Astrocyte (in vitro differentiated cells and primary cell): ENCODE data around the gene PVALEF. TPM values are rescaled to one million over a fixed set of nuclear protein-coding genes. Genes with fewer than 3 reads are reported as not detected.
A peak's percentile ranks its signal among the peaks of the same experiment; 100 is the strongest.

Source experiments
- DNase-seq: peaks from one replicate; pipeline ENCODE4 v3.0.0-alpha.2; 2010; ENCODE audit warnings: low read depth
- FAIRE-seq: peaks from 2 replicates; lab custom pipeline; 2011; peaks lifted over from hg19 to GRCh38; lab: Jason Lieb, UNC
- H2AFZ ChIP-seq: 2 replicates; pipeline ENCODE4 v1.6.0; 2012; ENCODE audit warnings: low read depth, low read length, inconsistent platforms
- H3K27ac ChIP-seq: 2 replicates; pipeline ENCODE4 v1.5.1; 2011; ENCODE audit warnings: low read depth, low read length, inconsistent platforms
- H3K27me3 ChIP-seq: 2 replicates; pipeline ENCODE4 v1.6.0; 2011; ENCODE audit warnings: low read length, inconsistent platforms; ENCODE audit not compliant: insufficient read depth
- H3K36me3 ChIP-seq: 2 replicates; pipeline ENCODE4 v1.5.1; 2011; ENCODE audit warnings: low read length, inconsistent platforms; ENCODE audit not compliant: insufficient read depth
- H3K4me1 ChIP-seq: 2 replicates; pipeline ENCODE4 v1.5.1; 2011; ENCODE audit warnings: low read length, inconsistent platforms; ENCODE audit not compliant: insufficient read depth
- H3K4me2 ChIP-seq: 2 replicates; pipeline ENCODE4 v1.6.0; 2012; ENCODE audit warnings: low read length, inconsistent platforms
- H3K4me3 ChIP-seq: 2 replicates; pipeline ENCODE4 v1.5.1; 2011; ENCODE audit warnings: low read depth, mild to moderate bottlenecking, low read length, inconsistent platforms; ENCODE audit not compliant: insufficient read depth
- H3K79me2 ChIP-seq: 2 replicates; pipeline ENCODE4 v1.6.0; 2012; ENCODE audit warnings: mild to moderate bottlenecking, low read length, inconsistent platforms; ENCODE audit not compliant: insufficient read depth
- H3K9ac ChIP-seq: 2 replicates; pipeline ENCODE4 v1.6.0; 2012; ENCODE audit warnings: mild to moderate bottlenecking, low read length, inconsistent platforms
- H3K9me3 ChIP-seq: 2 replicates; pipeline ENCODE4 v1.5.1; 2012; ENCODE audit warnings: low read depth, mild to moderate bottlenecking, low read length, inconsistent platforms; ENCODE audit not compliant: insufficient read depth
- H4K20me1 ChIP-seq: 2 replicates; pipeline ENCODE4 v1.6.0; 2012; ENCODE audit warnings: low read length, inconsistent platforms; ENCODE audit not compliant: insufficient read depth
- H3K27ac Mint-ChIP-seq: one replicate; pipeline ENCODE4 v1.8.0; 2021; ENCODE audit warnings: mild to moderate bottlenecking, mixed read lengths; ENCODE audit not compliant: unreplicated experiment
- H3K27me3 Mint-ChIP-seq: one replicate; pipeline ENCODE4 v1.8.0; 2021; ENCODE audit warnings: low read depth, mixed read lengths; ENCODE audit not compliant: unreplicated experiment
- H3K36me3 Mint-ChIP-seq: one replicate; pipeline ENCODE4 v1.8.0; 2021; ENCODE audit warnings: low read depth, mixed read lengths; ENCODE audit not compliant: unreplicated experiment
- H3K4me1 Mint-ChIP-seq: one replicate; pipeline ENCODE4 v1.8.0; 2021; ENCODE audit warnings: low read depth, mixed read lengths; ENCODE audit not compliant: unreplicated experiment
- H3K4me3 Mint-ChIP-seq: one replicate; pipeline ENCODE4 v1.8.0; 2021; ENCODE audit warnings: mild to moderate bottlenecking, moderate library complexity, mixed read lengths; ENCODE audit not compliant: unreplicated experiment
- H3K9me3 Mint-ChIP-seq: one replicate; pipeline ENCODE4 v1.8.0; 2021; ENCODE audit warnings: mild to moderate bottlenecking, mixed read lengths; ENCODE audit not compliant: unreplicated experiment
- CTCF ChIP-seq: IDR thresholded peaks from 2 replicates; pipeline ENCODE4 v1.5.1; 2011; ENCODE audit warnings: low read depth, mild to moderate bottlenecking, inconsistent platforms, low read length, moderate library complexity; ENCODE audit not compliant: insufficient read depth
- EZH2 ChIP-seq: IDR thresholded peaks from 2 replicates; pipeline ENCODE4 v1.6.1; 2012; ENCODE audit warnings: mild to moderate bottlenecking, low read length, inconsistent platforms; ENCODE audit not compliant: insufficient read depth
- total RNA-seq: library from RNA; stranded (reverse); gene quantifications from 2 replicates; pipeline ENCODE4 v1.2.1, GENCODE V29; 2021

PVALEF gene
- total RNA-seq, 1 donor from 2014 or later = not detected

GRCh38 chr17:81140695-81141094 lies 24.6 kb upstream of the PVALEF start:
- Histone ChIP-seq H3K9ac (no peak overlapping the region), H3K4me3 (no peak overlapping the region), H3K4me1 (no peaks in the 10 kb centered on the region), H3K9me3 (peaks cover 3% of the 10 kb centered on the region), H4K20me1 (peaks cover 4% of the 10 kb centered on the region), H2AFZ (no peak overlapping the region), H3K27me3 (no peaks in the 10 kb centered on the region), H3K27ac (no peak overlapping the region), H3K79me2 (no peaks in the 10 kb centered on the region), H3K4me2 (no peak overlapping the region), H3K36me3 (no peaks in the 10 kb centered on the region)
- FAIRE-seq (no peak), DNase-seq (no peak)
- Mint-ChIP-seq H3K4me3 (no peak overlapping the region), H3K4me1 (no peaks in the 10 kb centered on the region), H3K27me3 (peaks cover 7% of the 10 kb centered on the region), H3K36me3 (no peaks in the 10 kb centered on the region), H3K9me3 (peaks cover 2% of the 10 kb centered on the region), H3K27ac (no peak overlapping the region)
- no peak for TF ChIP-seq EZH2
- no peak for TF ChIP-seq CTCF

- Histone ChIP-seq H3K79me2 (no peaks in the 10 kb centered on the region), H2AFZ (peak overlapping the region; percentile 20), H3K27ac (no peak overlapping the region), H3K9me3 (peaks cover 3% of the 10 kb centered on the region), H3K27me3 (no peaks in the 10 kb centered on the region), H3K4me3 (no peak overlapping the region), H3K36me3 (no peaks in the 10 kb centered on the region), H3K4me2 (no peak overlapping the region), H3K9ac (no peak overlapping the region), H3K4me1 (no peaks in the 10 kb centered on the region), H4K20me1 (peaks cover 4% of the 10 kb centered on the region)
- Mint-ChIP-seq H3K27ac (no peak overlapping the region), H3K27me3 (peaks cover 10% of the 10 kb centered on the region), H3K9me3 (peaks cover 2% of the 10 kb centered on the region), H3K4me3 (no peak overlapping the region), H3K36me3 (no peaks in the 10 kb centered on the region), H3K4me1 (no peaks in the 10 kb centered on the region)
- no peak for FAIRE-seq
- TF ChIP-seq CTCF = peak; percentile 41
- TF ChIP-seq EZH2 = no peak
- peak; percentile 31 for DNase-seq
Measured at GRCh38 chr17:81142301-81143199, 22.8 kb upstream of the PVALEF start.

GRCh38 chr17:81143200-81143527 lies 22.1 kb upstream of the PVALEF start:
- Histone ChIP-seq H3K9me3 (no peaks in the 10 kb centered on the region), H4K20me1 (peaks cover 3% of the 10 kb centered on the region), H2AFZ (no peak overlapping the region), H3K4me1 (no peaks in the 10 kb centered on the region), H3K27me3 (no peaks in the 10 kb centered on the region), H3K4me3 (no peak overlapping the region), H3K27ac (no peak overlapping the region), H3K4me2 (no peak overlapping the region), H3K79me2 (no peaks in the 10 kb centered on the region), H3K9ac (no peak overlapping the region), H3K36me3 (no peaks in the 10 kb centered on the region)
- H3K9me3 Mint-ChIP-seq = peaks cover 2% of the 10 kb centered on the region
- peaks cover 12% of the 10 kb centered on the region for H3K27me3 Mint-ChIP-seq
- no peak for DNase-seq
- no peak overlapping the region for H3K27ac Mint-ChIP-seq
- TF ChIP-seq CTCF (no peak), EZH2 (no peak)
- no peak for FAIRE-seq
- H3K36me3 Mint-ChIP-seq = no peaks in the 10 kb centered on the region
- H3K4me3 Mint-ChIP-seq = no peak overlapping the region
- H3K4me1 Mint-ChIP-seq = no peaks in the 10 kb centered on the region
